ENCODE results near the gene EPB41L4B.

Gene EPB41L4B

DNA sequence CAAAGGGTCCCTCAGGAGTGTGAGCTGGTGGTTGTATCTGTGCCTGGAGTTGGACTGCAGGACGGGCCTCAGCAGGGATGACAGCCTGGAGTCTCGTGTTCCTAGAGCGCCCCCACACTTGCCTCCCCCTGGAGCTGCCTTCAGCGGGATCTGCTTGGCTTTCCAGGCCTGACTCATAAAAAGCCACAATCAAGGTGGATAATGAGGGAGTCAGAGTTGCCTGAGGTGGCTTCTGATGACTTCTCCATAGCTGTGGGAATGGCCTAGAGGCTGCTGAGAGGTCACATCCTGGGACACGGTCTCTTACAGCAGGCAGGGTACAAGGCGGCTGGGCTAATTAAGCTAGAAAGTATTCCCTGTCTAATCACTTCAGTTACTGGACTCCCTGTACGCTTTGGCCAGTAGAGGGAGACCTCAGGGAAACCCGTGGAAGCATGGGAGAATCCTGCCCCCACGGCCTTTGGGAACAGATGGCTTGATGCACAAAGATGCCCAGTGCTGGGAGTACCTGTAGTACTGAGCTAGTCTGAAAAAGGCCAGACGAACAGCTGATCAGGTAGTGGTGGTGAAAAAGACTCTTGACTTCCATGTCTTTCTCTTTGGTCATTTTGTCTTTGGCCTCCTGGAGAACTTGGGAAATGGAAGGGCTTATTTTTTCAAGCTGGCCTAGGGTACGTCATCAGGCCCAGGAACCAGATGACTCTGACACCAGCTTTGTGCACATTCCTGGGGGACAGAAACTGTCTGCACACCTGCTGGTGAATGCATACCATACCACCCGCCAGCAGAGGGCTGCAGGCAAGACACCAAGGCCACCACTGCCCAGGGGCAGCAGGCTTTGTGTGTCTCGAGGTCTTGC lies 137.7 kb downstream of the EPB41L4B start:
- TF ChIP-seq, protein P1, sequence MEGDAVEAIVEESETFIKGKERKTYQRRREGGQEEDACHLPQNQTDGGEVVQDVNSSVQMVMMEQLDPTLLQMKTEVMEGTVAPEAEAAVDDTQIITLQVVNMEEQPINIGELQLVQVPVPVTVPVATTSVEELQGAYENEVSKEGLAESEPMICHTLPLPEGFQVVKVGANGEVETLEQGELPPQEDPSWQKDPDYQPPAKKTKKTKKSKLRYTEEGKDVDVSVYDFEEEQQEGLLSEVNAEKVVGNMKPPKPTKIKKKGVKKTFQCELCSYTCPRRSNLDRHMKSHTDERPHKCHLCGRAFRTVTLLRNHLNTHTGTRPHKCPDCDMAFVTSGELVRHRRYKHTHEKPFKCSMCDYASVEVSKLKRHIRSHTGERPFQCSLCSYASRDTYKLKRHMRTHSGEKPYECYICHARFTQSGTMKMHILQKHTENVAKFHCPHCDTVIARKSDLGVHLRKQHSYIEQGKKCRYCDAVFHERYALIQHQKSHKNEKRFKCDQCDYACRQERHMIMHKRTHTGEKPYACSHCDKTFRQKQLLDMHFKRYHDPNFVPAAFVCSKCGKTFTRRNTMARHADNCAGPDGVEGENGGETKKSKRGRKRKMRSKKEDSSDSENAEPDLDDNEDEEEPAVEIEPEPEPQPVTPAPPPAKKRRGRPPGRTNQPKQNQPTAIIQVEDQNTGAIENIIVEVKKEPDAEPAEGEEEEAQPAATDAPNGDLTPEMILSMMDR (conservative IDR thresholded peaks at IDR 0.05; ENCODE audit: low read length): peak; percentile 73
- no peak for TF ChIP-seq EZH2phosphoT487 (IDR thresholded peaks at IDR 0.05; ENCODE audit: borderline replicate concordance)
- Histone ChIP-seq H3K36me3 (ENCODE audit: insufficient read depth, low read length) (no peaks in the 10 kb centered on the region), H3K4me3 (ENCODE audit: low read length, poor library complexity, severe bottlenecking) (no peak overlapping the region), H3K9ac (ENCODE audit: low read depth, low read length, poor library complexity, severe bottlenecking) (no peak overlapping the region), H3K9me3 (ENCODE audit: insufficient read depth, low read depth, low read length) (no peaks in the 10 kb centered on the region), H3F3A (ENCODE audit: low read depth) (no peaks in the 10 kb centered on the region), H3K27me3 (ENCODE audit: insufficient read depth, low read length, poor library complexity, severe bottlenecking) (no peaks in the 10 kb centered on the region), H3K4me1 (ENCODE audit: insufficient read depth, low read length, poor library complexity, severe bottlenecking) (no peaks in the 10 kb centered on the region), H2AFZ (ENCODE audit: low read length) (no peak overlapping the region), H3K79me2 (ENCODE audit: insufficient read depth, low read length) (no peaks in the 10 kb centered on the region), H3K4me2 (ENCODE audit: low read depth, low read length, poor library complexity, severe bottlenecking) (no peak overlapping the region), H3K9me2 (replicated peaks; ENCODE audit: low read depth, low read length) (no peaks in the 10 kb centered on the region), H4K20me1 (ENCODE audit: insufficient read depth, low read length, poor library complexity, severe bottlenecking) (no peaks in the 10 kb centered on the region)

- H2AFZ ChIP-seq (ENCODE audit: low read length): no peak overlapping the region
- H3K9me3 ChIP-seq (ENCODE audit: insufficient read depth, low read depth, low read length): no peaks in the 10 kb centered on the region
- H3K4me1 ChIP-seq (ENCODE audit: insufficient read depth, low read length, poor library complexity, severe bottlenecking): no peaks in the 10 kb centered on the region
- no peaks in the 10 kb centered on the region for H3K36me3 ChIP-seq (ENCODE audit: insufficient read depth, low read length)
- H3K27me3 ChIP-seq (ENCODE audit: insufficient read depth, low read length, poor library complexity, severe bottlenecking): no peaks in the 10 kb centered on the region
- no peaks in the 10 kb centered on the region for H3K9me2 ChIP-seq (replicated peaks; ENCODE audit: low read depth, low read length)
- H3F3A ChIP-seq (ENCODE audit: low read depth): no peaks in the 10 kb centered on the region
- H4K20me1 ChIP-seq (ENCODE audit: insufficient read depth, low read length, poor library complexity, severe bottlenecking): no peaks in the 10 kb centered on the region
- no peak overlapping the region for H3K4me2 ChIP-seq (ENCODE audit: low read depth, low read length, poor library complexity, severe bottlenecking)
- no peaks in the 10 kb centered on the region for H3K79me2 ChIP-seq (ENCODE audit: insufficient read depth, low read length)
- no peak for TF ChIP-seq EZH2phosphoT487 (IDR thresholded peaks at IDR 0.05; ENCODE audit: borderline replicate concordance)
- TF ChIP-seq, protein P1 (conservative IDR thresholded peaks at IDR 0.05; ENCODE audit: low read length): no peak
- no peak overlapping the region for H3K9ac ChIP-seq (ENCODE audit: low read depth, low read length, poor library complexity, severe bottlenecking)
- H3K4me3 ChIP-seq (ENCODE audit: low read length, poor library complexity, severe bottlenecking): no peak overlapping the region
These were observed 138.3 kb downstream of the EPB41L4B start for GRCh38 chr9:109182550-109182939.

- no peak for TF ChIP-seq EZH2phosphoT487 (IDR thresholded peaks at IDR 0.05; ENCODE audit: borderline replicate concordance)
- TF ChIP-seq, protein P1 (conservative IDR thresholded peaks at IDR 0.05; ENCODE audit: low read length): no peak
- Histone ChIP-seq H4K20me1 (ENCODE audit: insufficient read depth, low read length, poor library complexity, severe bottlenecking) (no peaks in the 10 kb centered on the region), H3F3A (ENCODE audit: low read depth) (no peaks in the 10 kb centered on the region), H3K27me3 (ENCODE audit: insufficient read depth, low read length, poor library complexity, severe bottlenecking) (no peaks in the 10 kb centered on the region), H3K9me3 (ENCODE audit: insufficient read depth, low read depth, low read length) (no peaks in the 10 kb centered on the region), H3K9me2 (replicated peaks; ENCODE audit: low read depth, low read length) (no peaks in the 10 kb centered on the region), H3K36me3 (ENCODE audit: insufficient read depth, low read length) (no peaks in the 10 kb centered on the region), H3K79me2 (ENCODE audit: insufficient read depth, low read length) (no peaks in the 10 kb centered on the region), H3K4me2 (ENCODE audit: low read depth, low read length, poor library complexity, severe bottlenecking) (no peak overlapping the region), H3K4me1 (ENCODE audit: insufficient read depth, low read length, poor library complexity, severe bottlenecking) (no peaks in the 10 kb centered on the region), H3K4me3 (ENCODE audit: low read length, poor library complexity, severe bottlenecking) (no peak overlapping the region), H3K9ac (ENCODE audit: low read depth, low read length, poor library complexity, severe bottlenecking) (no peak overlapping the region), H2AFZ (ENCODE audit: low read length) (no peak overlapping the region)
These were observed 139.6 kb downstream of the EPB41L4B start for GRCh38 chr9:109181284-109181683.
